ENCODE measurements around the gene XPO5. TPM values are rescaled to one million over a fixed set of nuclear protein-coding genes. Genes with fewer than 3 reads are reported as not detected.

Gene XPO5
- total RNA-seq, 2 experiments from 2014 or later: 58.5 to 74.9 TPM

DNA sequence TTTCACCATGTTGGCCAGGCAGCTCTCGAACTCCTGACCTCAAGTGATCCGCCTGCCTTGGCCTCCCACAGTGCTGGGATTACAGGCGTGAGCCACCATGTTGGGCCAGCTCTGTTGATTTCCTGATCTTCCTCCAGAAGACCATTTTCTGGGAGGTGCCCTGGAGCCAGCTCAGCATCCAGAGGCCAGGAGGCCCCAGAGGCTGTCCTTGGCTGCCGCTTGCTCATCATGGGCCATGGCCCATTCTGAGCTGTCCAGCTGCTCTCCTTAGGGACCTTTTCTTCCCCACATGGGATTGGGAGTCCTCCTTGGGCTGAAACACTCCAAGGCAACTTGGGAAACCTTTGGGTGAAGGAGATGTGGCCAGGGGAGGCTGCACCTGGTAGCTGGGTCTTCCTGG, 81.1 kb downstream of the XPO5 start:
- Histone ChIP-seq H3K4me1 (ENCODE audit: insufficient read depth, low read length, poor library complexity, severe bottlenecking) (no peaks in the 10 kb centered on the region), H3K9me2 (ENCODE audit: insufficient read depth, low read length) (no peaks in the 10 kb centered on the region), H3K27ac (ENCODE audit: low read depth, low read length, poor library complexity, severe bottlenecking) (no peak overlapping the region), H3K79me2 (ENCODE audit: insufficient read depth, low read depth, low read length) (no peaks in the 10 kb centered on the region), H3K36me3 (ENCODE audit: insufficient read depth, low read length) (peaks cover 18% of the 10 kb centered on the region; the same call in 1 of the 2 replicates), H4K20me1 (ENCODE audit: insufficient read depth, low read length) (no peaks in the 10 kb centered on the region), H3K9me3 (ENCODE audit: low read length) (no peaks in the 10 kb centered on the region), H2AFZ (ENCODE audit: low read length) (no peak overlapping the region), H3K4me3 (ENCODE audit: low read depth, low read length, poor library complexity, severe bottlenecking) (no peak overlapping the region), H3K4me2 (ENCODE audit: low read length) (no peak overlapping the region)
- no TSS peak for BruUV-seq (replicated peaks)
- ChIA-PET POLR2A (no interaction called here), CTCF (ENCODE audit: unreplicated experiment) (no interaction called here)
- DNase-seq (ENCODE audit: low spot score): no peak
- TF ChIP-seq EZH2phosphoT487 (IDR thresholded peaks at IDR 0.05; ENCODE audit: borderline replicate concordance, low read depth, low read length) (no peak), CTCF (conservative IDR thresholded peaks at IDR 0.05; ENCODE audit: low read length) (no peak)
- intact Hi-C loops (cut with micrococcal nuclease; ENCODE audit: unreplicated experiment): no loop called here

DNA sequence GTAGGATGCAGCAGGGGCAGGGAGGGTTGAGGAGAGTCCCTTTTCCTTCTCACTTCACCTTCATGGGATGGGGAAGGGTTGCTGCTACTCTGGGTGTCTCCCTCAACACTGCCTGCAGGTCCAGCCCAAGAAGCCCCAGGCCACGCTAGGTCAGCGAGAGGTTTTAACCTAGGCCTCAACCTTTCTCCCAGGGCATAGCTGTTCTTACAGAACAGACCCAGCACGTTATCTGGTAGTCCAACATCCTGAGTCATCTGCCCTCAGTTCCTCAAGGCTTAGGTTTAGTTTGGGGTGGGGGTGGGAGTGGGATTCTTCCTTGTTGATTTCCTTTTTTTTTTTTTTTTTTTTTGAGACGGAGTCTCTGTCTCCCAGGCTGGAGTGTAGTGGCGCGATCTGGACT, 81.5 kb downstream of the XPO5 start:
- no peak overlapping the region for H3K27ac ChIP-seq (ENCODE audit: low read depth, low read length, poor library complexity, severe bottlenecking)
- DNase-seq (ENCODE audit: low spot score): no peak
- H3K4me2 ChIP-seq (ENCODE audit: low read length): no peak overlapping the region
- ChIA-PET POLR2A (no interaction called here), CTCF (ENCODE audit: unreplicated experiment) (no interaction called here)
- no peaks in the 10 kb centered on the region for H4K20me1 ChIP-seq (ENCODE audit: insufficient read depth, low read length)
- peaks cover 13% of the 10 kb centered on the region; the same call in 1 of the 2 replicates for H3K36me3 ChIP-seq (ENCODE audit: insufficient read depth, low read length)
- H3K9me2 ChIP-seq (ENCODE audit: insufficient read depth, low read length): no peaks in the 10 kb centered on the region
- intact Hi-C loops (cut with micrococcal nuclease; ENCODE audit: unreplicated experiment): no loop called here
- no peak overlapping the region for H3K4me3 ChIP-seq (ENCODE audit: low read depth, low read length, poor library complexity, severe bottlenecking)
- BruUV-seq (replicated peaks): no TSS peak
- no peaks in the 10 kb centered on the region for H3K4me1 ChIP-seq (ENCODE audit: insufficient read depth, low read length, poor library complexity, severe bottlenecking)
- no peaks in the 10 kb centered on the region for H3K79me2 ChIP-seq (ENCODE audit: insufficient read depth, low read depth, low read length)
- TF ChIP-seq EZH2phosphoT487 (IDR thresholded peaks at IDR 0.05; ENCODE audit: borderline replicate concordance, low read depth, low read length) (no peak), CTCF (conservative IDR thresholded peaks at IDR 0.05; ENCODE audit: low read length) (no peak)
- no peaks in the 10 kb centered on the region for H3K9me3 ChIP-seq (ENCODE audit: low read length)
- H2AFZ ChIP-seq (ENCODE audit: low read length): no peak overlapping the region

DNA sequence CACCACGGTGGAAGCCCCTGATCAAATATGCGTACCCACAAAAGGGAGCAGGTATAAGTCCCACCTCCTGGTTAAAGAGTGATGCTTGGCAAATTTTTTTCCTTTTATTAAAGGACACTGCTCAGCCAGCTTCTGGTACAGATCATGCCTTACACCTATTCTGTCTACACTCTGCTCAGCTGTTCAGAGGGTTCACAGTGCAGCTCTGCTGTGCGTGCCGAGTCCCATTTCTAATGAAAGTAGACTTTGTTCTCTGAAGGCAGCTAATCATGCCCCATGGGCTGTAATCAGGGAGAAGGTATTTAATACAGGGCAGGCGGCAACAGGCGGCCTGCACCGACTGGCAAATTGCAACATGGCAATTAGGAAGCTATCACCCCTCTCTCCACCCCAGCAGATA, 82.0 kb downstream of the XPO5 start:
- H2AFZ ChIP-seq (ENCODE audit: low read length): no peak overlapping the region
- H3K79me2 ChIP-seq (ENCODE audit: insufficient read depth, low read depth, low read length): no peaks in the 10 kb centered on the region
- intact Hi-C loops (cut with micrococcal nuclease; ENCODE audit: unreplicated experiment): no loop called here
- no peak overlapping the region for H3K4me3 ChIP-seq (ENCODE audit: low read depth, low read length, poor library complexity, severe bottlenecking)
- POLR2A ChIA-PET: interaction anchor here (0.6 kb wide), 1 partner anchor 31 kb away, joined by 3 read pairs; no protein-coding TSS in a partner anchor
- H3K4me1 ChIP-seq (ENCODE audit: insufficient read depth, low read length, poor library complexity, severe bottlenecking): no peaks in the 10 kb centered on the region
- DNase-seq (ENCODE audit: low spot score): no peak
- no peak overlapping the region for H3K4me2 ChIP-seq (ENCODE audit: low read length)
- CTCF ChIA-PET (ENCODE audit: unreplicated experiment): no interaction called here
- no peak overlapping the region for H3K27ac ChIP-seq (ENCODE audit: low read depth, low read length, poor library complexity, severe bottlenecking)
- no peaks in the 10 kb centered on the region for H3K9me3 ChIP-seq (ENCODE audit: low read length)
- no peaks in the 10 kb centered on the region for H3K9me2 ChIP-seq (ENCODE audit: insufficient read depth, low read length)
- BruUV-seq (replicated peaks): no TSS peak
- H4K20me1 ChIP-seq (ENCODE audit: insufficient read depth, low read length): no peaks in the 10 kb centered on the region
- H3K36me3 ChIP-seq (ENCODE audit: insufficient read depth, low read length): peaks cover 8% of the 10 kb centered on the region; the same call in 1 of the 2 replicates
- TF ChIP-seq CTCF (conservative IDR thresholded peaks at IDR 0.05; ENCODE audit: low read length): no peak
- TF ChIP-seq EZH2phosphoT487 (IDR thresholded peaks at IDR 0.05; ENCODE audit: borderline replicate concordance, low read depth, low read length): no peak

All from OCI-LY7 (cell line).